DMS53 treated with DMSO at 0.1 percent for 48 hours (cell line): Measurements from ENCODE around the gene METTL16.
A peak's percentile ranks its signal among the peaks of the same experiment; 100 is the strongest.

Experiments
- DNase-seq: peaks from one replicate; lab custom pipeline; 2025; ENCODE audit not compliant: unreplicated experiment; lab: John Stamatoyannopoulos, UW

Gene METTL16

GRCh38 chr17:2397247-2398171, 114.2 kb downstream of the METTL16 start:
- DNase-seq, result no peak

- peak; percentile 74 for DNase-seq
Observed at GRCh38 chr17:2396568-2397246, 115.0 kb downstream of the METTL16 start.

GRCh38 chr17:2396192-2396567, 115.5 kb downstream of the METTL16 start:
- no peak for DNase-seq

- DNase-seq, result peak; percentile 55
Observed at GRCh38 chr17:2395258-2396181, 116.2 kb downstream of the METTL16 start.

GRCh38 chr17:2394775-2395201, 116.9 kb downstream of the METTL16 start:
- DNase-seq, result no peak

- no peak for DNase-seq
Observed at GRCh38 chr17:2393954-2394749, 117.5 kb downstream of the METTL16 start.

GRCh38 chr17:2393174-2393953, 118.3 kb downstream of the METTL16 start:
- DNase-seq, result peak; percentile 36

- DNase-seq, result peak; percentile 46
Observed at GRCh38 chr17:2392252-2393173, 119.2 kb downstream of the METTL16 start.

- no peak for DNase-seq
Observed at GRCh38 chr17:2391597-2392251, 120.0 kb downstream of the METTL16 start.

- no peak for DNase-seq
Observed at GRCh38 chr17:2390199-2390836, 121.4 kb downstream of the METTL16 start.

- no peak for DNase-seq
Observed at GRCh38 chr17:2388683-2389055, 123.0 kb downstream of the METTL16 start.

- no peak for DNase-seq
Observed at GRCh38 chr17:2388020-2388682, 123.5 kb downstream of the METTL16 start.

- DNase-seq, result no peak
Observed at GRCh38 chr17:2387086-2388019, 124.3 kb downstream of the METTL16 start.

GRCh38 chr17:2386400-2387085, 125.1 kb downstream of the METTL16 start:
- no peak for DNase-seq
